CD14-positive monocyte (primary cell): ENCODE measurements around the gene JOSD2. TPM values are rescaled to one million over a fixed set of nuclear protein-coding genes. Genes with fewer than 3 reads are reported as not detected.

Experiments used
- DNase-seq, 3 donors: peaks; one replicate each; pipeline ENCODE4 v3.0.0-alpha.2; 2011 to 2022
- H2AFZ ChIP-seq: 2 replicates; pipeline ENCODE4 v1.6.0; 2012; ENCODE audit warnings: mild to moderate bottlenecking, low read depth, low read length, inconsistent platforms; ENCODE audit not compliant: insufficient read depth, poor library complexity, severe bottlenecking
- H3K27ac ChIP-seq, 2 donors: 1 replicate in 1 of 2; 2 replicates in 1 of 2; pipeline ENCODE4 v1.5.1; 2012 to 2013; ENCODE audit warnings: low read length in 2 of 2, control low read depth in 1 of 2, inconsistent platforms in 1 of 2, low read depth in 1 of 2, mild to moderate bottlenecking in 1 of 2
- H3K27me3 ChIP-seq, 2 donors: one replicate each; pipeline versions ENCODE4 v1.6.0 to v1.6.1; 2011 to 2013; ENCODE audit warnings: low read length in 2 of 2; ENCODE audit not compliant: control insufficient read depth in 2 of 2, insufficient read depth in 2 of 2
- H3K36me3 ChIP-seq, 2 donors: replicated peaks in 1 of 2; 1 replicate in 1 of 2; 2 replicates in 1 of 2; pipeline versions ENCODE4 v1.5.1 to v1.6.1; 2012 to 2013; ENCODE audit warnings: low read length in 2 of 2, control low read depth in 1 of 2, inconsistent platforms in 1 of 2, mild to moderate bottlenecking in 1 of 2; ENCODE audit not compliant: insufficient read depth in 2 of 2, control insufficient read depth in 1 of 2
- H3K4me1 ChIP-seq, 2 donors: 1 replicate in 1 of 2; 2 replicates in 1 of 2; pipeline versions ENCODE4 v1.5.1 to v1.6.1; 2012 to 2013; ENCODE audit warnings: low read length in 2 of 2, control low read depth in 1 of 2, inconsistent platforms in 1 of 2, mild to moderate bottlenecking in 1 of 2, moderate library complexity in 1 of 2; ENCODE audit not compliant: insufficient read depth in 2 of 2, control insufficient read depth in 1 of 2
- H3K4me2 ChIP-seq: replicated peaks from 2 replicates; pipeline ENCODE3; 2012; ENCODE audit warnings: low read length, moderate library complexity, mild to moderate bottlenecking; ENCODE audit not compliant: poor library complexity, severe bottlenecking; ENCODE audit errors: extremely low read depth
- H3K4me3 ChIP-seq, 3 experiments: fragments of 200-600 bp in 1 of 3; sonication (generic) in 1 of 3; replicated peaks in 1 of 3; 1 replicate in 2 of 3; 2 replicates in 1 of 3; pipeline ENCODE4 v1.5.1; 2011 to 2013; ENCODE audit warnings: low read length in 3 of 3, mild to moderate bottlenecking in 3 of 3, control low read depth in 2 of 3, low read depth in 2 of 3, inconsistent platforms in 1 of 3, moderate library complexity in 1 of 3
- H3K79me2 ChIP-seq: 2 replicates; pipeline ENCODE4 v1.6.0; 2012; ENCODE audit warnings: mild to moderate bottlenecking, control low read depth, inconsistent platforms, low read length, moderate library complexity; ENCODE audit not compliant: insufficient read depth
- H3K9ac ChIP-seq: 2 replicates; pipeline ENCODE4 v1.6.0; 2017; ENCODE audit warnings: low read length, mild to moderate bottlenecking; ENCODE audit not compliant: insufficient read depth, poor library complexity, severe bottlenecking
- H3K9me3 ChIP-seq, 2 donors: replicated peaks in 1 of 2; 1 replicate in 1 of 2; 2 replicates in 1 of 2; pipeline versions ENCODE4 v1.5.1 to v1.6.1; 2012 to 2013; ENCODE audit warnings: low read length in 2 of 2, control low read depth in 1 of 2; ENCODE audit not compliant: control insufficient read depth in 1 of 2, insufficient read depth in 1 of 2
- H4K20me1 ChIP-seq: 2 replicates; pipeline ENCODE4 v1.6.0; 2012; ENCODE audit warnings: mild to moderate bottlenecking, low read length, control low read depth, moderate library complexity; ENCODE audit not compliant: insufficient read depth
- H3K27ac Mint-ChIP-seq, 7 donors: one replicate each; pipeline ENCODE4 v1.8.0; 2020; ENCODE audit warnings: mild to moderate bottlenecking in 7 of 7, mixed read lengths in 7 of 7, moderate library complexity in 6 of 7, inconsistent platforms in 2 of 7
- H3K27me3 Mint-ChIP-seq, 3 donors: one replicate each; pipeline ENCODE4 v1.8.0; 2021 to 2022; ENCODE audit warnings: low read depth in 3 of 3, mild to moderate bottlenecking in 3 of 3, mixed read lengths in 3 of 3, moderate library complexity in 3 of 3, inconsistent platforms in 1 of 3
- H3K36me3 Mint-ChIP-seq, 2 donors: one replicate each; pipeline ENCODE4 v1.8.0; 2020; ENCODE audit warnings: mixed read lengths in 2 of 2, inconsistent platforms in 1 of 2, mild to moderate bottlenecking in 1 of 2
- H3K4me1 Mint-ChIP-seq: one replicate; pipeline ENCODE4 v1.8.0; 2020; ENCODE audit warnings: mild to moderate bottlenecking, mixed read lengths
- H3K4me3 Mint-ChIP-seq, 2 donors: one replicate each; pipeline ENCODE4 v1.8.0; 2020; ENCODE audit warnings: mild to moderate bottlenecking in 2 of 2, mixed read lengths in 2 of 2, moderate library complexity in 1 of 2
- H3K9me3 Mint-ChIP-seq, 7 donors: one replicate each; pipeline ENCODE4 v1.8.0; 2020 to 2022; ENCODE audit warnings: mixed read lengths in 7 of 7, mild to moderate bottlenecking in 6 of 7, moderate library complexity in 6 of 7, inconsistent platforms in 2 of 7
- CTCF ChIP-seq: fragments of 200-600 bp; IDR thresholded peaks from one replicate; pipeline ENCODE4 v1.8.0; 2022; ENCODE audit warnings: antibody characterized with exemption, mild to moderate bottlenecking
- WGBS: methylation state at CpG from one replicate; pipeline ENCODE4 v1.1.5; 2013; ENCODE audit warnings: missing lambda C conversion rate; ENCODE audit not compliant: insufficient coverage; 5-methylcytosine and 5-hydroxymethylcytosine counted together
- intact Hi-C, 2 donors: fragments of 100-400 bp; cut with micrococcal nuclease; formaldehyde crosslinking; loops; one replicate each; pipeline versions ENCODE4 v1.15.0 to v1.15.1; 2023
- polyA plus RNA-seq, 3 donors: library from polyadenylated mRNA; depleted of rRNA in 1 of 3; unstranded in 2 of 3; stranded (reverse) in 1 of 3; fragments of 300-500 nt in 2 of 3; fragments of >200 nt in 1 of 3; fragmentation: Illumina TruSeq in 2 of 3; gene quantifications; 1 replicate in 2 of 3; 2 replicates in 1 of 3; pipeline ENCODE4 v1.2.3, GENCODE V29; 2012 to 2021

JOSD2 gene
- polyA plus RNA-seq, 3 donors = 33.0 to 43.0 (median 37.2) TPM

- Histone ChIP-seq H4K20me1 (no peaks in the 10 kb centered on the region), H3K4me2 (no peak overlapping the region)
- WGBS = 59% methylated on average over 30 of the region's 32 CpGs
These were observed 51.9 kb downstream of the JOSD2 start for GRCh38 chr19:50459067-50459456.

GRCh38 chr19:50458396-50459066, 52.5 kb downstream of the JOSD2 start:
- 45% methylated on average over 48 of the region's 50 CpGs for WGBS
- H3K9me3 ChIP-seq = no peaks in the 10 kb centered on the region
- H3K4me3 Mint-ChIP-seq = no peak overlapping the region
- no peak overlapping the region for H2AFZ ChIP-seq
- no peaks in the 10 kb centered on the region for H3K36me3 ChIP-seq
- H3K4me1 ChIP-seq = no peaks in the 10 kb centered on the region
- H4K20me1 ChIP-seq = no peaks in the 10 kb centered on the region
- no peaks in the 10 kb centered on the region for H3K36me3 Mint-ChIP-seq
- no peak overlapping the region for H3K27ac ChIP-seq
- H3K9ac ChIP-seq = no peak overlapping the region
- DNase-seq = no peak
- H3K79me2 ChIP-seq = no peaks in the 10 kb centered on the region
- peaks cover 0 to 4% (median 0%) of the 10 kb centered on the region in 7 donors for H3K9me3 Mint-ChIP-seq
- H3K4me1 Mint-ChIP-seq = peaks cover 5% of the 10 kb centered on the region
- H3K27me3 Mint-ChIP-seq = peaks cover 19 to 47% (median 25%) of the 10 kb centered on the region in 3 donors
- H3K4me2 ChIP-seq = no peak overlapping the region
- TF ChIP-seq CTCF = no peak
- no peak overlapping the region for H3K27ac Mint-ChIP-seq
- no peak overlapping the region for H3K4me3 ChIP-seq
- peaks cover 0 to 7% of the 10 kb centered on the region in 2 donors for H3K27me3 ChIP-seq
- intact Hi-C loops = no loop called here

More at GRCh38 chr19:50459067-50459456, 51.9 kb downstream of the JOSD2 start:
- Histone ChIP-seq H3K9ac (no peak overlapping the region), H3K9me3 (no peaks in the 10 kb centered on the region), H3K27ac (no peak overlapping the region), H3K36me3 (no peaks in the 10 kb centered on the region), H3K79me2 (no peaks in the 10 kb centered on the region), H3K27me3 (peaks cover 0 to 7% of the 10 kb centered on the region in 2 donors), H2AFZ (no peak overlapping the region), H3K4me1 (no peaks in the 10 kb centered on the region), H3K4me3 (no peak overlapping the region)
- intact Hi-C loops = no loop called here
- Mint-ChIP-seq H3K36me3 (no peaks in the 10 kb centered on the region), H3K27me3 (peaks cover 19 to 48% (median 23%) of the 10 kb centered on the region in 3 donors), H3K9me3 (peaks cover 0 to 4% (median 0%) of the 10 kb centered on the region in 7 donors), H3K4me1 (peaks cover 5% of the 10 kb centered on the region), H3K27ac (no peak overlapping the region), H3K4me3 (no peak overlapping the region)
- no peak for TF ChIP-seq CTCF
- DNase-seq = no peak
